Osteoblast (primary cell): ENCODE measurements around the gene GNAQ. TPM values are rescaled to one million over a fixed set of nuclear protein-coding genes. Genes with fewer than 3 reads are reported as not detected.
A peak's percentile ranks its signal among the peaks of the same experiment; 100 is the strongest.

Source experiments
- DNase-seq: peaks from one replicate; pipeline ENCODE4 v3.0.0; 2011; ENCODE audit warnings: low spot score, mixed read lengths; ENCODE audit not compliant: insufficient read length; ENCODE audit errors: missing footprints
- H2AFZ ChIP-seq: 2 replicates; pipeline ENCODE4 v1.6.0; 2011; ENCODE audit warnings: mild to moderate bottlenecking, low read length
- H3K27ac ChIP-seq: 2 replicates; pipeline ENCODE4 v1.5.1; 2011; ENCODE audit warnings: mild to moderate bottlenecking, low read depth, low read length, moderate library complexity
- H3K27me3 ChIP-seq: 2 replicates; pipeline ENCODE4 v1.6.0; 2012; ENCODE audit warnings: mild to moderate bottlenecking, control low read depth, inconsistent platforms, low read length, moderate library complexity; ENCODE audit not compliant: insufficient read depth
- H3K36me3 ChIP-seq: 2 replicates; pipeline ENCODE4 v1.5.1; 2011; ENCODE audit warnings: mild to moderate bottlenecking, low read length, control low read depth, moderate library complexity; ENCODE audit not compliant: insufficient read depth
- H3K4me1 ChIP-seq: 2 replicates; pipeline ENCODE4 v1.5.1; 2011; ENCODE audit warnings: mild to moderate bottlenecking, low read length, control low read depth, moderate library complexity; ENCODE audit not compliant: insufficient read depth
- H3K4me2 ChIP-seq: 2 replicates; pipeline ENCODE4 v1.6.0; 2011; ENCODE audit warnings: mild to moderate bottlenecking, low read length; ENCODE audit not compliant: insufficient read depth
- H3K4me3 ChIP-seq: fragments of 200-600 bp; sonication (generic); 3 replicates; pipeline ENCODE4 v1.5.1; 2012; ENCODE audit warnings: mild to moderate bottlenecking, low read length, inconsistent platforms; ENCODE audit not compliant: insufficient read depth
- H3K79me2 ChIP-seq: 2 replicates; pipeline ENCODE4 v1.6.0; 2012; ENCODE audit warnings: mild to moderate bottlenecking, low read length, control low read depth, inconsistent platforms; ENCODE audit not compliant: insufficient read depth
- H3K9me3 ChIP-seq: 2 replicates; pipeline ENCODE4 v1.5.1; 2011; ENCODE audit warnings: low read depth, low read length, control low read depth
- H4K20me1 ChIP-seq: 2 replicates; pipeline ENCODE4 v1.6.0; 2012; ENCODE audit warnings: mild to moderate bottlenecking, low read length, control low read depth; ENCODE audit not compliant: insufficient read depth
- total RNA-seq: library from RNA; depleted of rRNA; stranded (reverse); fragments of >200 nt; gene quantifications from 2 replicates; pipeline ENCODE4 v1.2.3, GENCODE V29; 2012
- TF ChIP-seq, protein P1 (sequence below): IDR thresholded peaks from 2 replicates; pipeline ENCODE4 v1.5.1; 2011; ENCODE audit warnings: mild to moderate bottlenecking, low read depth, low read length, moderate library complexity; ENCODE audit errors: extremely low read depth

GNAQ gene
- total RNA-seq, 1 donor = 64.8 TPM

GRCh38 chr9:77826116-77826515, 205.5 kb downstream of the GNAQ start:
- no peak overlapping the region for H2AFZ ChIP-seq
- no peak overlapping the region for H3K4me3 ChIP-seq
- H3K4me1 ChIP-seq = peaks cover 24% of the 10 kb centered on the region
- no peak overlapping the region for H3K27ac ChIP-seq
- DNase-seq = no peak
- no peaks in the 10 kb centered on the region for H3K36me3 ChIP-seq
- H4K20me1 ChIP-seq = no peaks in the 10 kb centered on the region
- no peak overlapping the region for H3K4me2 ChIP-seq
- H3K79me2 ChIP-seq = peaks cover 31% of the 10 kb centered on the region
- no peaks in the 10 kb centered on the region for H3K9me3 ChIP-seq
- H3K27me3 ChIP-seq = no peaks in the 10 kb centered on the region
- TF ChIP-seq, protein P1, sequence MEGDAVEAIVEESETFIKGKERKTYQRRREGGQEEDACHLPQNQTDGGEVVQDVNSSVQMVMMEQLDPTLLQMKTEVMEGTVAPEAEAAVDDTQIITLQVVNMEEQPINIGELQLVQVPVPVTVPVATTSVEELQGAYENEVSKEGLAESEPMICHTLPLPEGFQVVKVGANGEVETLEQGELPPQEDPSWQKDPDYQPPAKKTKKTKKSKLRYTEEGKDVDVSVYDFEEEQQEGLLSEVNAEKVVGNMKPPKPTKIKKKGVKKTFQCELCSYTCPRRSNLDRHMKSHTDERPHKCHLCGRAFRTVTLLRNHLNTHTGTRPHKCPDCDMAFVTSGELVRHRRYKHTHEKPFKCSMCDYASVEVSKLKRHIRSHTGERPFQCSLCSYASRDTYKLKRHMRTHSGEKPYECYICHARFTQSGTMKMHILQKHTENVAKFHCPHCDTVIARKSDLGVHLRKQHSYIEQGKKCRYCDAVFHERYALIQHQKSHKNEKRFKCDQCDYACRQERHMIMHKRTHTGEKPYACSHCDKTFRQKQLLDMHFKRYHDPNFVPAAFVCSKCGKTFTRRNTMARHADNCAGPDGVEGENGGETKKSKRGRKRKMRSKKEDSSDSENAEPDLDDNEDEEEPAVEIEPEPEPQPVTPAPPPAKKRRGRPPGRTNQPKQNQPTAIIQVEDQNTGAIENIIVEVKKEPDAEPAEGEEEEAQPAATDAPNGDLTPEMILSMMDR = no peak

DNA sequence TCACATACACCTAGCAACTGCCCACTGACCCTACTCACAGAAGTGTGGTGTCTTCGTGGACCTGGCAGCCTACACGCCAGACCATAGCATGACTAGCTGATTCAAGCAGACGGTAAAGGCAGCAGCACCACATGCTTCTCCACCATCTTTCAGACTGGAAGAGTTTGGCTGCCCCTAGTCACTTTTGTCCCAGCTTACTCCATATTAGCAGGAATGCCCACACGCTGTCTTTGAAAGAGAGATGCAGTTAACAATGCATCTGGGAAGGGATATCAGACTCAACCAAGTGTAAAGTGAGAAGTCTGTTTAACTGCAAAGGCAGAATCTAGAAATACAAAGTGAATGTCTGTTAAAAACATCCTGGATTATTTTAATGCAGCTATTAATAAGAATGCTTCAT, 206.2 kb downstream of the GNAQ start:
- Histone ChIP-seq H2AFZ (no peak overlapping the region), H3K27ac (no peak overlapping the region), H3K4me1 (peaks cover 22% of the 10 kb centered on the region), H3K4me3 (no peak overlapping the region), H3K36me3 (no peaks in the 10 kb centered on the region), H3K4me2 (no peak overlapping the region), H4K20me1 (no peaks in the 10 kb centered on the region), H3K79me2 (peaks cover 26% of the 10 kb centered on the region), H3K27me3 (no peaks in the 10 kb centered on the region), H3K9me3 (no peaks in the 10 kb centered on the region)
- TF ChIP-seq, protein P1 = no peak
- DNase-seq = no peak

GRCh38 chr9:77820293-77820954, 211.2 kb downstream of the GNAQ start:
- Histone ChIP-seq H3K4me3 (no peak overlapping the region), H3K9me3 (no peaks in the 10 kb centered on the region), H3K27ac (peak overlapping the region; percentile 80), H3K36me3 (no peaks in the 10 kb centered on the region), H3K4me1 (peaks cover 27% of the 10 kb centered on the region), H3K27me3 (no peaks in the 10 kb centered on the region), H3K4me2 (peak overlapping the region; percentile 43), H2AFZ (no peak overlapping the region), H3K79me2 (peaks cover 28% of the 10 kb centered on the region), H4K20me1 (no peaks in the 10 kb centered on the region)
- TF ChIP-seq, protein P1 = no peak
- peak; percentile 67 for DNase-seq

GRCh38 chr9:77819657-77820056, 212.0 kb downstream of the GNAQ start:
- Histone ChIP-seq H3K36me3 (no peaks in the 10 kb centered on the region), H3K27me3 (no peaks in the 10 kb centered on the region), H3K4me3 (no peak overlapping the region), H4K20me1 (no peaks in the 10 kb centered on the region), H3K79me2 (peaks cover 24% of the 10 kb centered on the region), H3K4me2 (no peak overlapping the region), H3K9me3 (no peaks in the 10 kb centered on the region), H3K4me1 (peaks cover 27% of the 10 kb centered on the region), H2AFZ (no peak overlapping the region), H3K27ac (peak overlapping the region; percentile 80)
- TF ChIP-seq, protein P1 = no peak
- no peak for DNase-seq
